Colonic mucosa (tissue), 4 donors: ENCODE measurements around the gene PHACTR1. TPM values are rescaled to one million over a fixed set of nuclear protein-coding genes. Genes with fewer than 3 reads are reported as not detected.

ENCODE experiments used
- DNase-seq: peaks from one replicate; pipeline ENCODE4 v3.0.0-alpha.2; 2020
- H3K27ac ChIP-seq: fragments of 200-600 bp; one replicate; pipeline ENCODE4 v1.8.0; 2021
- H3K27me3 ChIP-seq: fragments of 200-600 bp; one replicate; pipeline ENCODE4 v1.8.0; 2021
- H3K36me3 ChIP-seq: fragments of 200-600 bp; one replicate; pipeline ENCODE4 v1.8.0; 2021
- H3K4me1 ChIP-seq: fragments of 200-600 bp; one replicate; pipeline ENCODE4 v1.8.0; 2021; ENCODE audit warnings: mild to moderate bottlenecking
- H3K4me3 ChIP-seq: fragments of 200-600 bp; one replicate; pipeline ENCODE4 v1.8.0; 2021
- H3K9ac ChIP-seq, 2 donors: one replicate each; pipeline ENCODE4 v1.7.0; 2013; ENCODE audit warnings: control low read depth in 2 of 2, low read depth in 2 of 2, low read length in 2 of 2
- H3K9me3 ChIP-seq: fragments of 200-600 bp; one replicate; pipeline ENCODE4 v1.8.0; 2021
- CTCF ChIP-seq: fragments of 200-600 bp; IDR thresholded peaks from one replicate; pipeline ENCODE4 v1.8.0; 2022; ENCODE audit warnings: antibody characterized with exemption, mild to moderate bottlenecking
- intact Hi-C: fragments of 100-400 bp; cut with DNase I; formaldehyde crosslinking; loops from one replicate; pipeline ENCODE4 v1.14.1; 2022
- total RNA-seq, 2 donors: library from RNA; stranded (reverse); fragmentation: NEBNext Ultra II Directional in 1 of 2; extraction: Animal tissue kit (Norgen Biotek cat#: 25700) in 1 of 2; gene quantifications; one replicate each; pipeline ENCODE4 v1.2.1, GENCODE V29; 2021
- donor health status: healthy.
- donor health status: DM: no; HTN: no; CAD: no.
- donor health status: DM: no; HTN: no; CAD: no.

PHACTR1 gene
- total RNA-seq, 2 donors from 2014 or later, result 1.7 to 2.2 TPM

GRCh38 chr6:13163161-13163944, 446.8 kb downstream of the PHACTR1 start:
- Histone ChIP-seq H3K4me1 (no peaks in the 10 kb centered on the region), H3K27ac (no peak overlapping the region), H3K36me3 (no peaks in the 10 kb centered on the region), H3K9me3 (no peaks in the 10 kb centered on the region), H3K4me3 (no peak overlapping the region), H3K27me3 (no peaks in the 10 kb centered on the region), H3K9ac (no peak overlapping the region)
- intact Hi-C loops, result no loop called here
- DNase-seq, result no peak
- TF ChIP-seq CTCF, result no peak

- no peak overlapping the region for H3K4me3 ChIP-seq
- H3K9me3 ChIP-seq, result no peaks in the 10 kb centered on the region
- H3K9ac ChIP-seq, result no peak overlapping the region
- intact Hi-C loops, result no loop called here
- no peak for DNase-seq
- no peaks in the 10 kb centered on the region for H3K4me1 ChIP-seq
- H3K27ac ChIP-seq, result no peak overlapping the region
- H3K36me3 ChIP-seq, result no peaks in the 10 kb centered on the region
- H3K27me3 ChIP-seq, result no peaks in the 10 kb centered on the region
- no peak for TF ChIP-seq CTCF
Measured at GRCh38 chr6:13164291-13164690, 447.7 kb downstream of the PHACTR1 start.

GRCh38 chr6:13165502-13166172, 449.1 kb downstream of the PHACTR1 start:
- H3K27ac ChIP-seq, result no peak overlapping the region
- no peaks in the 10 kb centered on the region for H3K27me3 ChIP-seq
- H3K36me3 ChIP-seq, result no peaks in the 10 kb centered on the region
- no peak overlapping the region for H3K9ac ChIP-seq
- no peaks in the 10 kb centered on the region for H3K4me1 ChIP-seq
- no peaks in the 10 kb centered on the region for H3K9me3 ChIP-seq
- no peak overlapping the region for H3K4me3 ChIP-seq
- DNase-seq, result no peak
- TF ChIP-seq CTCF, result no peak
- intact Hi-C loops, result no loop called here

GRCh38 chr6:13166269-13166668, 449.7 kb downstream of the PHACTR1 start:
- H3K36me3 ChIP-seq, result no peaks in the 10 kb centered on the region
- TF ChIP-seq CTCF, result no peak
- no peak overlapping the region for H3K27ac ChIP-seq
- H3K4me1 ChIP-seq, result no peaks in the 10 kb centered on the region
- intact Hi-C loops, result no loop called here
- H3K9me3 ChIP-seq, result no peaks in the 10 kb centered on the region
- H3K4me3 ChIP-seq, result no peak overlapping the region
- H3K9ac ChIP-seq, result no peak overlapping the region
- DNase-seq, result no peak
- no peaks in the 10 kb centered on the region for H3K27me3 ChIP-seq

- DNase-seq, result no peak
- H3K36me3 ChIP-seq, result no peaks in the 10 kb centered on the region
- H3K9me3 ChIP-seq, result no peaks in the 10 kb centered on the region
- H3K4me1 ChIP-seq, result no peaks in the 10 kb centered on the region
- no peak overlapping the region for H3K9ac ChIP-seq
- TF ChIP-seq CTCF, result no peak
- intact Hi-C loops, result no loop called here
- H3K27ac ChIP-seq, result no peak overlapping the region
- no peaks in the 10 kb centered on the region for H3K27me3 ChIP-seq
- no peak overlapping the region for H3K4me3 ChIP-seq
Measured at GRCh38 chr6:13166916-13167315, 450.3 kb downstream of the PHACTR1 start.
